Activated CD8-positive, alpha-beta memory T cell treated with anti-CD3 and anti-CD28 coated beads, Interleukin-2, amount 50 U/mL, for 1 hour (primary cell): ENCODE results near the gene OR8H1.

Source experiments
- DNase-seq: peaks from one replicate; pipeline ENCODE4 v3.0.0-alpha.2; 2020; ENCODE audit errors: extremely low read depth

OR8H1 gene, protein sequence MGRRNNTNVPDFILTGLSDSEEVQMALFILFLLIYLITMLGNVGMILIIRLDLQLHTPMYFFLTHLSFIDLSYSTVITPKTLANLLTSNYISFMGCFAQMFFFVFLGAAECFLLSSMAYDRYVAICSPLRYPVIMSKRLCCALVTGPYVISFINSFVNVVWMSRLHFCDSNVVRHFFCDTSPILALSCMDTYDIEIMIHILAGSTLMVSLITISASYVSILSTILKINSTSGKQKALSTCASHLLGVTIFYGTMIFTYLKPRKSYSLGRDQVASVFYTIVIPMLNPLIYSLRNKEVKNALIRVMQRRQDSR

DNA sequence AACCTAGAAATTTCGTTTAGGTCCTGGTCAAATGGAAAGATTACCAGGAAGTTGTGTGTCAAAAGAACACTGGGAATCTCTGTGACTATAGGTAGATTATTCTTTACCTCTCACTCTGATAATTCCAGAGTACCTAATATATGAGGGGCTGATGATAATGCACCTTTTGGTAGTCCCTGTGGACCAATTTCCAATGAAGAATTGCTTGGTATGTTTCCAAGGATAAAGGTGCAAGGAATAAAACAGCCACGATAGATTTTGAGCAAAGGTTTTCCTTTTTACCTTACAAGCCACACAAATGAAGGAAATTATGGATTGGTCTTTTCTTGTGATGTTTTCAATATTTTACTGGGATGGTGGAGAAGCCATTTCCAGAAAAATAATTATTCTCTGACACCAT, at the start of gene OR8H1:
Gene OR8H1, minus strand, starts transcription at position 101 of the 400 bp plus-strand sequence. CDS start 1,192 bp downstream, outside the sequence.
- no peak for DNase-seq

DNA sequence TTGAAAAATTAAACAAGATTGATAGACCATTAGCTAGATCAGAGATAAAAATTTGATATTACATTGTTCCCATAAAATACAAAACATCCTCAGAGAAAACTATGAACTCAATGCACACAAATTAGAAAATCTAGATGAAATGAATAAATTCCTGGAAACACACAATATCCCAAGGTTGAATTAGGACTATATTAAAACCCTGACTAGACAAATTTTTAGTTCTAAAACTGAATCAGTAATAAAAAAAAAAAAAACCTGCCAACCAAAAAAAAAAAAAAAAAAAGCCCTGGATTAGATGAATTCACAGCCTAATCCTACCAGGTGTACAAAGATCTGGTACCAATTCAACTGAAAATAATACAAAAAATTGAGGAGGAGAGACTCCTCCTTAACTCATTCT, 48.2 kb upstream of the OR8H1 start:
- no peak for DNase-seq

DNA sequence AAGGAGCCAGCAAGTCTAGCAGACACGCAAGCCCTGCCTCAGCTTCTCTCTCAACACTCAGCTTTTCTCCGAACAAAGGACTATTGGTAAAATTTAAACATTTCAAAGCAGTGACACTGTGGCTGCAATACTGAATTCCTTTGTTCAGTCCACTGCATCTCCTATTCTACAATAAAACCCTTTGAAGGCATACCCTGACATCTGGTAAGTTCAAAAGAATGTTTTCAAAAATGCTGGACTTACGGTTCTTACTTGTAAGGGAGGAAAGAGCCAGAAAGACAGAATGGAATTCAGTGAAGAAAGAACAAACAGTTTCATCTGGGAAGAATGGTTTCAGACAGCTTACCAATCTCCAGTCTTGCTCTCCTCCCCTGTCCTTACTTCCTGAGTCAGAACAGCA, 41.1 kb upstream of the OR8H1 start:
- no peak for DNase-seq

DNA sequence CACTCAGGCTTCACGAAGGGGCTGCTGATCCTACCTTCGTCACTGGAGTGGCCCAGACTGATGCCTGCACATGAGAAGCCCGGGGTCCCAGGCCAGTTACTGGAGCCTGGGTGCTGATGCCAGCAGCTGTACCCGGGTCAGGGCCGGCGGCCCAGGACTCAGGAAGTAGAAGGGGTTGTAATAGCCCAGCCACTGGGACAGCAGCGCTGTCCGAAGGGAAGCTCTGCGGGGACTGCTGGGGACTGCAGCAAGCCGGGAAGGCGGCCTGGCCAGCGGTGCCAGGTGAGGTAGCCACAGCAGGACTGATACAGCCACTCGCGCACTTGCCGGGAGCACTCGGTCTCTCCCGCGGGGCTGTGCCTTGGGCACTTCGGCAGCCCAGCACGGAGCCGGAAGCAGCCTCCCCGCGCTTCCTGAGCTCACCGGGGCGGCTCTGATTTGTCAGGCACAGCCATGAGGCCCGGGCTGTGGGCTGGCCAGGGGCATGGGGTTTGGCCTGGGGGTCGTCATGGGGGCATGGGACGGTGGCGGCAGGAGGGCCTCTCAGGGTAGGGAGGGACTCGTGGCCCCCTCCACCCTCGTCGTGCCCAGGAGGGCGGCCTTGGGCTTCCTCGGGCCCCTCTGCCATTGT, 39.9 kb upstream of the OR8H1 start:
- DNase-seq, result no peak

DNA sequence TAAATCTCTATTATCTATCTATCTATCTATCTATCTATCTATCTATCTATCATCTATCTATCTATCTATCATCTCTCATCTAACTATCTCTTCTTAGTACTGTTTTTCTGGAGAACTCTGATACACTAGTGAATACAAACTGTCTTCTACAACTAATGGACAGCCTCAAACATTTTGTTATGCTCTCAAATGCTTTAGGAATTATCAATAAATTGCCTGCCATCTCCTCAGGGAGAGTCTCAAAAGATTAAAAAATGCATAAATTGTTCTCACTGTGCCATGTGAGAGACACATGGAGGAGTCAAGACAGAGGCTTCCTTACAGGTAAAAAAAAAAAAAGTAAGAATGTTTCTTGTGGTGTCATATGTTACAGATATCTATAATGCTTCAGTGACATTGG, 22.8 kb upstream of the OR8H1 start, which contains the start of gene OR8K3:
Gene OR8K3, plus strand, starts transcription at position 301 of the 400 bp plus-strand sequence. CDS start 3,163 bp downstream, outside the sequence.
- no peak for DNase-seq

DNA sequence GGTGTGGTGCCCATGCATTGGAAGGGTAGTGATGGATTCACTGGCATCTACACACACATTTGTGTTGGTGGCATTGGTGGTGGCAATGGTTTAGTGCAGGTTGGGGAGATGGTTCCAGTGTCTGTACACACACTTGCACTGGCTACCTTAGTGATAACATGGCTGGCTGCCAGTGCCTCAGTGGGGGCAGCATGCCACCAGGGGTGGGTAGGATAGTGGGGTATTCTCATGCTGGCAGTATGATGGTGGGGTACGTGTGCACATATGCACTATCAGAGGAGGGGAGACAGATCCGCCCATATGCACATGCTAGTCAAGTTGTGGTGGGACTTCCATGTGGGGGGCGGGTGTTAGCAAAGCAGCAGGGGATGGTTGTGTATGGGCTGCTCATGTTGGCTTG, 15.8 kb upstream of the OR8H1 start:
- no peak for DNase-seq

DNA sequence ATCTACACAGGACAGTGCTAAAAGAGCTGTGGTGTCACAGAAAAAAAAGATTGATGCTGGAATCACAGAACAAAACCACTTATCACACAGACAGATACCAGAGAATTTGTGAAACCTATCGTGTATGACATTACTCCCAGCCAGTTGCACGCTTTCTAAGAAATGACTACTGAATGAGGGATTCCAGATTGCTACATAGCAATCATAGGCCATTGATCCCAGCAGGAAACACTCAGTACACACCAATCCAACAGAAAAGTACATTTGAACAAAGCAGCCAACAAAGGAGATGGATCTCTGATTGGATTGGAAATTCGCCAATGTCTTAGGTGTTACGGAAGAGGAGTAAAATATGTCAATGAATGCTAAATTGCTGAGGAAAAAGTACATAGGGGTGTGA, 4.8 kb upstream of the OR8H1 start:
- no peak for DNase-seq

DNA sequence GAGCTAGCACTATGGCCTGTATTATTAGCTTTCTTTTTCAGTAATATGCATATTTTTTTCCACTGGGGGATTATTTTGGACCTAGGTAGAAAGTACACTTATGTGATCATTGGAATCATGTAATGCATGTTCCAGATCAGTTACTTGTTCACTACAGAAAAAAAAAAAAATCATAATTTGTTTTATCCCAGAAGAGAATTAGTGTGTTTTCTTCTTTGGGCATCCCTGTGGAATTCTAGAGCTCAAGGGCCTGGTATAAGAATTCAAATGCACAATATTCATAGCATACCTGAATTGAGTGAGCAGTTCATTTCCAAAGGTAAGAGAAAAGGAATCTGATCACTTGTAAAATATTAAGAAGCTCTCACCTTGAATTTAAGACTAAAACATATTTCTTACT, 18.2 kb downstream of the OR8H1 start, which contains the start of gene OR5T1:
Gene OR5T1, plus strand, starts transcription at position 301 of the 400 bp plus-strand sequence. CDS start 1,485 bp downstream, outside the sequence.
- DNase-seq, result no peak

DNA sequence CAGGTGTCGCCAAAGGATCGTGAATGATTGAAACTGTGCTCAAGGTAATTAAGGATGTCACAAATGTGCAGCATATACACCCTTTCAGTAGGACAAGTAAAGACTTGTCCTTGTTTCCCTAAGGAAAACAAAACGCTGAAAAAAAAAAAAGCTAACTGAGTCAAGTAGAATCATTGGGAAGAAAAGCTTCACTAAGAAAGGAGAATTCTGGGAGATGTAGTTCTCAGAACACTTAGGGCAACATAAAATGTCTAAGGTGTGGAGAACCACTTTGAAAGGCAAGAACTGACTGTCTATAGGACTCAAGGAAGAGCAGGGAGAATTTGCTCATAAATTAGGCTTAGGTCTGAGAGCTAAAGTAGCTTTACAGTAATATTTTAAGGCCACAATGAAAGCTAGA, 21.0 kb downstream of the OR8H1 start:
- no peak for DNase-seq

DNA sequence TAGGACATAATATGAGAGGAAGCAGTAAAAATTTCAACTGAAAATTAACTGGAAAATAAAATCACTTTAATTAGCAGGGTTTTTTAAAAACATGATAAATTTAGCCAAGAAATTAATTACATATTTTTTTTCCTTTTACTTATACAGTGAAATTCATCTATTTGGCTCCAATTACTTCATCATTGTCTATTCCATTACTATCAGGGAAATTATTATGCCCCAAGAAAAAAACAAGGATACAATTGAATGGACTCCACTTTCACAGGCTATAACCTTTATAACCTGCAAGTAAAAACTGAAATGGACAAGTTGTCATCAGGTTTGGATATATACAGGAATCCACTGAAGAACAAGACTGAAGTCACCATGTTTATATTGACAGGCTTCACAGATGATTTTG, 40.1 kb downstream of the OR8H1 start, which contains the start of gene OR5T3:
Gene OR5T3, plus strand, starts transcription at position 301 of the 400 bp plus-strand sequence. Its CDS starts 0 bp downstream, at position 301.
- no peak for DNase-seq
